GM18502 (cell line): ENCODE results near the gene AFG3L2.

Source experiments
- ATAC-seq: cut with Tn5 transposase; IDR thresholded peaks from one replicate; pipeline ENCODE4 v1.9.1; 2021; ENCODE audit warnings: mild to moderate bottlenecking; ENCODE audit not compliant: unreplicated experiment, poor library complexity

The AFG3L2 gene

GRCh38 chr18:12283256-12283655 is 93.8 kb downstream of the AFG3L2 start:
- ATAC-seq, result no peak

- ATAC-seq, result no peak
Measured at GRCh38 chr18:12282442-12283039, 94.5 kb downstream of the AFG3L2 start.

- ATAC-seq, result no peak
Measured at GRCh38 chr18:12281861-12282260, 95.2 kb downstream of the AFG3L2 start.

GRCh38 chr18:12279781-12280531 is 97.1 kb downstream of the AFG3L2 start:
- no peak for ATAC-seq
